Measurements from ENCODE around the gene TCF7L2.

The TCF7L2 gene

DNA sequence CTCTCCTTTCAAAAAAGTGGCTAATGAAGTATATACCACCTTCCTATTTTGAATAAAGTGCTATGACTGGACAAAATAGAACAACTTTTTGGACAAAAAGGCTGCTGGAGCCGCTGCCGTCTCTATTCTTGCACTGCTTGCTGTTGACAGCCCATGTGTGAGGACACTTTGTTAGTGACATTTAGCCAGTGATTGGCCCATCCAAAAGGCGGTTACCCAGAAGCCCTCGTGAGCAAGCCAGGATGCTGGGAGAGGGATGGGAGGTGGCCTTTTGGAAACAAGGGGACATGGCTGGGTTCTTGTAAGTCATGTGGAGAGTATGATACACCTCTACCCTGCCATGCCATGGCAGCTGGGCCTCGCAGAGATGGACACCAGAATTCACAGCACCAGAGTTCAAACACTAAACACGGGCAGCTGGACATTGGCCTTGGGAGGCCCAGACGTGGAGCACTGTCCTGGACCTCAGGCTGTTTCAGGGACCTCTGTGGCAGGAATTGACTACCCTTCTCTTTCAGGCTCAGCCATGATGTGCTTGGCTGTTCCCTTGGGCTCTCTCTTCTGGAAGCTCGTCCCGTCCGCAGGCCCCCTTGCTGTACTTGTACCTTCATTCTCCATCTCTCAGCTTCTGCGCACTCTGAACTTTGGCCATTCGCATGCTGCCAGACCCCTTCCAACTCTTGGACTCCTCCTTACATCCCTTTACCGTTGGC, 118.3 kb downstream of the TCF7L2 start:
- DNase-seq = no peak

GRCh38 chr10:113069595-113069994, 119.5 kb downstream of the TCF7L2 start:
- DNase-seq = no peak

- DNase-seq = no peak
Observed at GRCh38 chr10:113071446-113071845, 121.4 kb downstream of the TCF7L2 start.

DNA sequence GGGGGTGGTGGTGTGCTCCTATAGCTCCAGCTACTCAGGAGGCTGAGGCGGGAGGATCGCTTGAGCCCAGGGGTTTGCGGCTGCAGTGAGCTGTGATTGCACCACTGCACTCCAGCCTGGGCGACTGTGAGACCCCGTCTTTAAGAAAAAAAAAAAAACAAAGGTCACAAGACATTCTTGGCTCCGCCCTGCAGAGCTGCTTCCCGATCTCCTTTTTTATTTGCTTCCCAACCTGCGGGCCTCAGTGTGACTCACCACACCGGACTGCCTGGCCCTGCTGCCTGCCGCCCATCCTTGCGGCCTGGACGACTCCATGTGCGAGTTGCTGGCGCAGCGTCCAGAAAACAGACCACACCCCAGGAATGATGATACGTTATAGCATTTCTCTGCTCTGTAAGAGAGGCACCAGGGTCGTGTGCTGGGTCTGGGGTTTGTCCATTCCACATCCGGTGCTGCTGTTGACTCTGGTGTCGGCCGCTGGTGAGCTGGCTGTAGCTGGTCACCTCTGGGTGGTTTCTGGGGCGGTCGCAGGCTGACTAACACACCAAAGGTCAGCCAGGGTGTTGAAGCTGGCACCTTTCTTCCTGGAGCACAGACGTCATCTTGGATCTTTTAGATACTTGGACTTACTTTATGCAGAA, 123.6 kb downstream of the TCF7L2 start:
- no peak for DNase-seq

- no peak for DNase-seq
Observed at GRCh38 chr10:113076949-113077348, 126.9 kb downstream of the TCF7L2 start.

GRCh38 chr10:113078282-113078907, 128.3 kb downstream of the TCF7L2 start:
- DNase-seq = no peak

GRCh38 chr10:113080061-113080924, 130.2 kb downstream of the TCF7L2 start:
- DNase-seq = no peak

GRCh38 chr10:113080925-113081229, 130.8 kb downstream of the TCF7L2 start:
- DNase-seq = no peak

DNA sequence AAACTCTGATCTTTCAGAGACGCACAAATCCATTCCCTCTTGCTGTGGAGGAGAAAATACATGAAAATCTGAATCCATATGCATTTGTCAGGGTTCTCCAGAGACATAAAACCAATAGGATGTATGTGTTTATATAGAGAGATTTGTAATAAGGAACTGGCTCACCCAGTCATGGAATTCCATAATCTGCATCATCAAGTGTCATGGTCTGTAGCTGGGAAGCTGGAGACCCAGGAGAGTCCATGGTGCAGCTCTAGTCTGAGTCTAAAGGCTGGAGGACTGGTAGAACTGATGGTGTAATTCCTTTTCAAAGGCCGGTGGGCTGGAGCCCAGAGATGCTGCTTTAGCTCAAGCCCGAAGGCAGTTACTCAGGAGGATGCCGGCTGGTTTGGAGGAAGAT, 134.0 kb downstream of the TCF7L2 start:
- no peak for DNase-seq

DNA sequence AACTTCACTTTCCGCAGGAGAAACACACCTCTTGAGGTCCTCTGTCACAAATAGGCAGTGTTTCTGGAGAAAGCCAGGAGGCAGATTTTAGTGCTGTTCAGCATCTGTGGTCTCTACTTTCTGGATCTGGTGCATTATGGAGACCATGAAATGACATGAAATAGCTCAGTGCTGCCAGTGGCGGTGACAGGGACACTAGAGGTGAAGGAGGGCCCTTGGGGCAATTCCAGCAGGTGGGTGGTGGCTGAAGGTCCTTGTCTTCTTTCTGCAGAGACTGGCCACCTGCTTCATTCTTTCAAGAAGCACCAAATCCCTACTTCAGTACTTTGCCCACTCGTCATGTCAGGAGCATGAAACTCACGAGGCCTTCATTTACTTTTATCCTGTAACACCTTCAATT, 135.7 kb downstream of the TCF7L2 start:
- no peak for DNase-seq

- no peak for DNase-seq
Observed at GRCh38 chr10:113086282-113086681, 136.2 kb downstream of the TCF7L2 start.

GRCh38 chr10:113087165-113088029, 137.3 kb downstream of the TCF7L2 start:
- no peak for DNase-seq

GRCh38 chr10:113088194-113088593, 138.1 kb downstream of the TCF7L2 start:
- DNase-seq = no peak

- no peak for DNase-seq
Observed at GRCh38 chr10:113089551-113089950, 139.5 kb downstream of the TCF7L2 start.

GRCh38 chr10:113091920-113092319, 141.9 kb downstream of the TCF7L2 start:
- no peak for DNase-seq

- no peak for DNase-seq
Observed at GRCh38 chr10:113093188-113094113, 143.4 kb downstream of the TCF7L2 start.

DNA sequence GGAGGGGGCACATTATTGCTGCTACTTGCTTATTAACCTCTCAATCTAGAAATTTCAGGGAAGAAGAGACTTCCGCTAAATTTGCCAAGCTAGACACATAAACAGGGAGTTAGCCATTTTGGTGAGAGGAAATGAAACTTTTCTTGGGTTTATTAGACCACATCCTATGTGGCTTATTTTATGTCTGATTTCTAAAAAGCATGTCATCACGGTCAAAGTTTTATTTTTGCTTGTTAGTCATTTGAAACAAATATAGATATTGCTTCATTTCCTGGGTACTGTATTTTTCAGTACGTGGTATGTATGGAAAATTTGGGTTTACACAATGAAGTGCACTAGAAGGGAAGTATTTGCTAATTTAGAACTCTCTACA, 144.1 kb downstream of the TCF7L2 start:
- no peak for DNase-seq

DNA sequence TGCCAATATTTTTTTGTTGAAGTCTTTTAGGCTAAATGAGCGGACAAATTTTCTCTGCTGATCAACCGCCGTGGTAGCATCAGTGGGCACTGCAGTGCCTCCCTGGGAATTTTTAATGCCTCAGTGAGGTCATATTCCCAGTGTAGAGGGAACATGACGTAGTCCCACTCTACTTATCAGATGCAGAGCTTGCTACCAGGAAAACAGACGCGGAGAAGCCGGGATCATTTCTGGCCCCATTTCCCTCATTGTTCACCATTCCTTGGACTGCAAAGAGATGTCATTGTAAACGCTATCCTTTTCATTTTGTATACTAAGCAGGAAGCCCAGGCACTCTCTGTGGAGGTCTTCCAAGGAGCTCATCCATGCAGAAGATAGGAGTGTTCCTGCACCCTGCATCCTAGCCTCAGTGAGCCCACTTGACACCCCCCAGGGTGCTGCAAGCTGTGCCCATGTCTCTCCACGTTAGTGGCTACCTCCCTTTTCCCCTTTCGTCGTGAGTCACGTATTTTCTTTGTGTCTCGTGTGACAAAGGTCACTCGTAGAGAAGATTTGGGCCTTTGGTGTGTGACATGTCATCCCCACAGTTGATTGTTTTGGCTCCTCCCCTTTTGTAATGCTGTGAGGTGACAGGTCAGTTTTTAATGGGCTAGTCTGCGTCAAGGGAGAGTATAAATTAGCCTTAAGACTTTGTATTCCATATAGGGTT, 145.5 kb downstream of the TCF7L2 start:
- no peak for DNase-seq

DNA sequence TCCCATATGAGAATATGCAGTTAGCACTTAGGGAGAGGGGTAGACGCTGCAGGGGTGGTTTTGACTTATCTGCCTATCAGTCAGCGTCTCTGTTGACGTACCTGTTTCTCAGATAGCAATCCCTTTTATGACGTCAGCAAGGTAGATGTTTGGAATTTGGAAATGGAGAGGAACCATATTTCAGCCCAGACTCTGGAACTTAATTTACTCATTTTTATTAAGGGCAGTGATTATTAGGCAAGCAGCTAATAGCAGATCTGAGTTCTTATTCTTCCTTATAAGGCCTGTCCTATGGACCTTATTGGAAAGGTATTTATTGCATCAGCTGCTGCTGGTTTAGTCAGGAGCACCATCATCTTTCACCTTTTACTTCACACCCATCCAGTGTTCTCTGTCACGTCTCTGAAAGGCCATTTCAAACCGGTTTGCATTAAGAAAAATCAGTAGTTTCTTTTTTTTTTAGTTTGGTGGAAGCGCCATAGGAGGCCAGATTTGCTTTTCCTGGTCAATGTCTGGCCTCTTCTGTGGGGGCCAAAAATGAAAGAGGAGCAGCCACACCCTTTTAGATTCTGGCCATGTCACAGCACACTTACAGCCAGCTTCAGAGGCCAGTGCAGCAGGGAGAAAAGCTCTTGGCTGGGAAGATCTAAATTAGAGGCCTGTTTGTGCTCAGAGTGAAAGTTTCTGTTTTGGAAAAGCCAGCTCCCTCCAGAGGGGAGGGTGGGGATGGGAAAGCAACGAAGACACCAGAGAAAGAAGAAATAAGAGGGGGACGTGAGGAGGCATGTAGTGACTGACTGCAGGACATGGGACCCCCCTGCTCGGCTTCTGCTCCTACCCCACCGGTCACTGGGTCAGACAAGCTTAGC, 146.3 kb downstream of the TCF7L2 start:
- DNase-seq = no peak

GRCh38 chr10:113097036-113097435, 147.0 kb downstream of the TCF7L2 start:
- no peak for DNase-seq
